GM12873 (cell line): ENCODE results near the gene C1D.

ENCODE experiments used
- CTCF ChIP-seq: IDR thresholded peaks from 2 replicates; pipeline ENCODE4 v1.5.1; 2012; ENCODE audit warnings: low read depth, mild to moderate bottlenecking, moderate library complexity, low read length, control low read depth; ENCODE audit not compliant: insufficient read depth; ENCODE audit errors: missing control alignments

Gene C1D

GRCh38 chr2:68052717-68053422, 9.9 kb downstream of the C1D start:
- no peak for TF ChIP-seq CTCF

GRCh38 chr2:68050353-68050752, 12.5 kb downstream of the C1D start:
- no peak for TF ChIP-seq CTCF

DNA sequence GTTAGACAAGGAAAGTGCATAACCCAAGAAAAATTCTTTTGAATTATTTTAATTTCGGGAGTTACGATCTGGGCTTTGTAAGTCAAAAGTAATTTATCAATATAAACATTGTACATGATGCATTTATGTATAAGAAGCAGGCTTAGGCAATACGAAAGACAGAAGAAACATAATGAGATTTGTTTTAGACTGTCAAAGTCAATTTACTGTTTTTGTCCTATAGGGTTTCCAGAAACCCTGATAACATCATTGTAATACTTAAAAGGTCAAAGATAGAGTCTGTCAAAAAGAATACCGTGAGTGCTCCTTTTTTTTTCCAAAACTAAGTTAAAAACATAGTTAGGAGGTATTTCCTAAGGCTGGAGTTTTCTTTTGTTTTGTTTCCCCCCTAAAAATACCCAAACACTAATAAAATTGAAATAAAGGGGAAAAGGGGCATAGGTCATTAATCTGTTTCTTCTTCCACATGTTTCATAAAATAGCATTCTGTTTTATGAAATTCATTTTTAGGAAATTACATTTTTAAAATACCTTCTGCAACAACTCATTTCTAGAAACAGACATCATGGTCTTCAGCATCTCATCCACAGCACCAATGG, 16.1 kb downstream of the C1D start:
- TF ChIP-seq CTCF, result no peak

DNA sequence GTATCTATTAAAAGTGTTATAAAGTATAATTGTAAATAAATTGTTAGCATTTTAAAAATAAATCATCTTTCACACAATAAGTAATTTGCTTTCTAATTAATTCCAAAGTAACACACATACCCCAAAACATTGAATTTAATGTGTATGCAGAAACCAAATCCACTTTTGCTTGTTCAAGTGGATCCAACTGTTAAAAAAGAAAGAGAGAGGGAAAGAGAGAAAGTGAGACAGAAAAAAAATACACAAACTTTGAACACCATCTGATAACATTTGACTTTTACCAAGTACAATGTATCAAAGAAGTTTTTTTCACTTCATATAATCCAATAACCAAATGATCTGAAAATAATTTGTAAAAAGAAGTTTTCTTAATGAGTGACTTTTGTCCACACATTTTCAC, 16.6 kb downstream of the C1D start:
- TF ChIP-seq CTCF, result no peak

GRCh38 chr2:68045342-68045741, 17.5 kb downstream of the C1D start:
- no peak for TF ChIP-seq CTCF

- TF ChIP-seq CTCF, result no peak
Measured at GRCh38 chr2:68044099-68044498, 18.7 kb downstream of the C1D start.

DNA sequence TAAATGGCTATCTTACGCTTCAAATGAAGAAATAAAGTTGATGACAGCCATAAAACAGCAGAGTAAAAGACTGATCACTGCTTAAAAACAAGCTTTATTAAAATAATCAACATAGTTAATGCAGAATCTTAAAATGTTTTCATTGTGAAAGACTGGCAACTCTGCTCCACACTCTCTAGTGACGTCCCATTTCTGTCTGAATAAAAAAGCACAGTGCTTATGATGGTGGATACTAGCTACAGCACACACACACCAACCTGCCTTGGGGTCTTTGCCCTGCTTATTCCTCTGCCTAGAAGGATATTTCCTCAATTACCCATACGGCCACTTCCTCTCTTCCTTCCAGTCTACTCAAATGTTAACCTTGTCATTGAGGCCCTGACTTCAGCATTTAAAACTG, 19.1 kb downstream of the C1D start:
- no peak for TF ChIP-seq CTCF
